ENCODE measurements around the gene RNPC3. TPM values are rescaled to one million over a fixed set of nuclear protein-coding genes. Genes with fewer than 3 reads are reported as not detected.

RNPC3 gene
- total RNA-seq, 2 donors from 2014 or later: 18.8 to 19.0 TPM

GRCh38 chr1:103527331-103527730, 1.8 kb downstream of the RNPC3 start:
- TF ChIP-seq, protein P1, sequence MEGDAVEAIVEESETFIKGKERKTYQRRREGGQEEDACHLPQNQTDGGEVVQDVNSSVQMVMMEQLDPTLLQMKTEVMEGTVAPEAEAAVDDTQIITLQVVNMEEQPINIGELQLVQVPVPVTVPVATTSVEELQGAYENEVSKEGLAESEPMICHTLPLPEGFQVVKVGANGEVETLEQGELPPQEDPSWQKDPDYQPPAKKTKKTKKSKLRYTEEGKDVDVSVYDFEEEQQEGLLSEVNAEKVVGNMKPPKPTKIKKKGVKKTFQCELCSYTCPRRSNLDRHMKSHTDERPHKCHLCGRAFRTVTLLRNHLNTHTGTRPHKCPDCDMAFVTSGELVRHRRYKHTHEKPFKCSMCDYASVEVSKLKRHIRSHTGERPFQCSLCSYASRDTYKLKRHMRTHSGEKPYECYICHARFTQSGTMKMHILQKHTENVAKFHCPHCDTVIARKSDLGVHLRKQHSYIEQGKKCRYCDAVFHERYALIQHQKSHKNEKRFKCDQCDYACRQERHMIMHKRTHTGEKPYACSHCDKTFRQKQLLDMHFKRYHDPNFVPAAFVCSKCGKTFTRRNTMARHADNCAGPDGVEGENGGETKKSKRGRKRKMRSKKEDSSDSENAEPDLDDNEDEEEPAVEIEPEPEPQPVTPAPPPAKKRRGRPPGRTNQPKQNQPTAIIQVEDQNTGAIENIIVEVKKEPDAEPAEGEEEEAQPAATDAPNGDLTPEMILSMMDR (IDR thresholded peaks at IDR 0.05): no peak
- H3K27me3 ChIP-seq: no peaks in the 10 kb centered on the region
- intact Hi-C loops (cut with DNase I): no loop called here
- H3K4me1 ChIP-seq: no peaks in the 10 kb centered on the region
- DNase-seq: no peak
- no peaks in the 10 kb centered on the region for H3K9me3 ChIP-seq
- no peak overlapping the region for H3K4me3 ChIP-seq
- H3K9ac ChIP-seq (ENCODE audit: low read depth in 2 of 2, low read length in 2 of 2): no peak overlapping the region
- H3K36me3 ChIP-seq: no peaks in the 10 kb centered on the region
- H3K27ac ChIP-seq: no peak overlapping the region

GRCh38 chr1:103529746-103530145, 4.2 kb downstream of the RNPC3 start:
- TF ChIP-seq, protein P1 (IDR thresholded peaks at IDR 0.05): no peak
- H3K9me3 ChIP-seq: no peaks in the 10 kb centered on the region
- no peaks in the 10 kb centered on the region for H3K4me1 ChIP-seq
- peaks cover 4% of the 10 kb centered on the region for H3K36me3 ChIP-seq
- DNase-seq: no peak
- no peaks in the 10 kb centered on the region for H3K27me3 ChIP-seq
- no peak overlapping the region for H3K9ac ChIP-seq (ENCODE audit: low read depth in 2 of 2, low read length in 2 of 2)
- intact Hi-C loops (cut with DNase I): no loop called here
- H3K27ac ChIP-seq: no peak overlapping the region
- H3K4me3 ChIP-seq: no peak overlapping the region

GRCh38 chr1:103538226-103538625, 12.7 kb downstream of the RNPC3 start:
- intact Hi-C loops (cut with DNase I): no loop called here
- TF ChIP-seq, protein P1 (IDR thresholded peaks at IDR 0.05): no peak
- no peak overlapping the region for H3K27ac ChIP-seq
- no peaks in the 10 kb centered on the region for H3K27me3 ChIP-seq
- no peak overlapping the region for H3K9ac ChIP-seq (ENCODE audit: low read depth in 2 of 2, low read length in 2 of 2)
- H3K4me3 ChIP-seq: no peak overlapping the region
- H3K36me3 ChIP-seq: peaks cover 11% of the 10 kb centered on the region
- no peaks in the 10 kb centered on the region for H3K4me1 ChIP-seq
- no peaks in the 10 kb centered on the region for H3K9me3 ChIP-seq
- DNase-seq: no peak

DNA sequence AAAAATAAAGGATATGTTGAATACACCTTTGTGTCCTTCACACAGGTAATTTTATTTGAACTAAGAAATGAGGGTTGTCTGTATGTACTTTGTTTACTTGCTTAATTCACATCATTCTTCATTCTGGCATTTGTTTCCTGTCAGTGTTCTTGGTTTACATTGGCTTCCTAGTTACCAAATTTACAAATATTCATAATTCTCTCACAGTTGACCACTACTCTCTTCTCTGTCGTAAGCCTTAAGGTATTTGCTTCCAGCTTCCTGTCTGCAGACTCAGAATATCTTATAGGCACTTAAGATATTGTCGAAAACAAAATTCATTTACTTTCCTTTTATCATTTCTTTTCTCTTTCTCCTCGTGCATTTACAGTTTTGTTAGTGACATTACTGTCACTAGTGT, 15.9 kb downstream of the RNPC3 start:
- Histone ChIP-seq H3K9ac (ENCODE audit: low read depth in 2 of 2, low read length in 2 of 2) (no peak overlapping the region), H3K36me3 (peaks cover 11% of the 10 kb centered on the region)

GRCh38 chr1:103546496-103546895, 21.0 kb downstream of the RNPC3 start:
- H3K4me3 ChIP-seq: no peak overlapping the region
- H3K4me1 ChIP-seq: no peaks in the 10 kb centered on the region
- H3K27me3 ChIP-seq: no peaks in the 10 kb centered on the region
- H3K36me3 ChIP-seq: peaks cover 4% of the 10 kb centered on the region
- no peaks in the 10 kb centered on the region for H3K9me3 ChIP-seq
- H3K9ac ChIP-seq (ENCODE audit: low read depth in 2 of 2, low read length in 2 of 2): no peak overlapping the region
- no peak overlapping the region for H3K27ac ChIP-seq
- TF ChIP-seq, protein P1 (IDR thresholded peaks at IDR 0.05): no peak
- no peak for DNase-seq
- intact Hi-C loops (cut with DNase I): no loop called here

More for the DNA sequence above, 15.9 kb downstream of the RNPC3 start:
- intact Hi-C loops (cut with DNase I): no loop called here
- DNase-seq: no peak
- Histone ChIP-seq H3K4me3 (no peak overlapping the region), H3K27ac (no peak overlapping the region), H3K9me3 (no peaks in the 10 kb centered on the region), H3K4me1 (no peaks in the 10 kb centered on the region), H3K27me3 (no peaks in the 10 kb centered on the region)
- TF ChIP-seq, protein P1 (IDR thresholded peaks at IDR 0.05): no peak

DNA sequence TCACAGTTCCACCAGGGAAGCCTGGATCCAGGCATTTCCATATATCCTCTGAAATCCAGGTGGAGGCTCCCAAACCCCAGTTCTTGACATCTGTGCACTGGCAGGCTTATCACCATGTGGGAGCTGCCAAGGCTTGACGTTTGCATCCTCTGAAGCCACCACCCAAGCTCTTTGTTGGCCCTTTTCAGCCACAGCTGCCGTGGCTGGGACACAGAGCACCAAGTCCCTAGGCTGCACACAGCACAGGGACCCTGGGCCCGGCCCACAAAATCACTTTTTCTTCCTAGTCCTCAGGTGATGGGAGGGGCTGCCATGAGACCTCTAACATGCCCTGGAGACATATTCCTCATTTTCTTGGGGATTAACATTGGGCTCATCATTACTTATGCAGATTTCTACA, 22.3 kb downstream of the RNPC3 start:
- Histone ChIP-seq H3K4me3 (no peak overlapping the region), H3K4me1 (no peaks in the 10 kb centered on the region), H3K9ac (ENCODE audit: low read depth in 2 of 2, low read length in 2 of 2) (no peak overlapping the region), H3K36me3 (peaks cover 4% of the 10 kb centered on the region), H3K27me3 (no peaks in the 10 kb centered on the region), H3K9me3 (no peaks in the 10 kb centered on the region), H3K27ac (no peak overlapping the region)
- DNase-seq: no peak
- intact Hi-C loops (cut with DNase I): no loop called here
- TF ChIP-seq, protein P1 (IDR thresholded peaks at IDR 0.05): no peak

Measured in colonic mucosa (tissue), 4 donors.